Psoas muscle (tissue), 8 donors: ENCODE results near the gene CCDC191. TPM values are rescaled to one million over a fixed set of nuclear protein-coding genes. Genes with fewer than 3 reads are reported as not detected.

ENCODE experiments used
- ATAC-seq, 4 donors: fragments of 200-7000 bp; cut with Tn5 transposase; one replicate each; pipeline ENCODE4 v1.9.1; 2020; ENCODE audit warnings: moderate library complexity in 3 of 4, mild to moderate bottlenecking in 2 of 4
- DNase-seq, 2 donors: peaks; one replicate each; pipeline ENCODE4 v3.0.0-alpha.2; 2020
- H3K27ac ChIP-seq: fragments of 200-600 bp; one replicate; pipeline ENCODE4 v1.8.0; 2022
- H3K27me3 ChIP-seq, 3 donors: fragments of 200-600 bp in 1 of 3; one replicate each; pipeline versions ENCODE4 v1.6.1 to v1.8.0; 2013 to 2022; ENCODE audit warnings: low read length in 2 of 3, mild to moderate bottlenecking in 2 of 3, moderate library complexity in 1 of 3; ENCODE audit not compliant: insufficient read depth in 3 of 3
- H3K36me3 ChIP-seq, 2 donors: fragments of 200-600 bp in 1 of 2; one replicate each; pipeline versions ENCODE4 v1.6.1 to v1.8.0; 2013 to 2022; ENCODE audit warnings: low read depth in 1 of 2, mild to moderate bottlenecking in 1 of 2, moderate library complexity in 1 of 2; ENCODE audit not compliant: insufficient read depth in 1 of 2
- H3K4me1 ChIP-seq: fragments of 200-600 bp; one replicate; pipeline ENCODE4 v1.8.0; 2022
- H3K4me3 ChIP-seq: fragments of 200-600 bp; one replicate; pipeline ENCODE4 v1.8.0; 2022; ENCODE audit warnings: mild to moderate bottlenecking
- H3K9me3 ChIP-seq: fragments of 200-600 bp; one replicate; pipeline ENCODE4 v1.8.0; 2022
- WGBS, 3 donors: extraction: QIAGEN DNeasy Blood & Tissue Kit; methylation state at CpG; one replicate each; pipeline versions ENCODE4 v1.1.6 to v1.1.7; 2013; 5-methylcytosine and 5-hydroxymethylcytosine counted together
- intact Hi-C, 2 donors: fragments of 100-400 bp; cut with DNase I; formaldehyde crosslinking; loops; one replicate each; pipeline versions ENCODE4 v1.11.0 to v1.14.2; 2022
- polyA plus RNA-seq, 3 donors: library from polyadenylated mRNA; stranded (reverse); fragments of 200-250 nt; gene quantifications; one replicate each; pipeline ENCODE4 v1.2.3, GENCODE V29; 2013
- total RNA-seq, 4 donors: library from RNA; stranded (reverse); fragmentation: NEBNext Ultra II Directional in 2 of 4; extraction: Animal tissue kit (Norgen Biotek cat#: 25700) in 2 of 4; gene quantifications; one replicate each; pipeline versions ENCODE4 v1.2.1 to v1.2.4, GENCODE V29; 2021 to 2023
- TF ChIP-seq, protein P1 (sequence below): fragments of 200-600 bp; IDR thresholded peaks from one replicate; pipeline ENCODE4 v1.8.0; 2022; ENCODE audit warnings: antibody characterized with exemption
- donor health status: healthy with polysubstance abuse.
- donor health status: DM: no; HTN: no; CAD: no; lungs with moderate emphysema.
- donor health status: Bipolar disorder and iron deficiency.
- donor health status: healthy.
- donor health status: DM: yes; HTN: yes; CAD: no.
- donor health status: DM: no; HTN: no; CAD: no.
- donor health status: DM: no; HTN: no; CAD: no.
- donor health status: DM: yes; HTN: yes; CAD: no.

Gene CCDC191
- total and polyA plus RNA-seq, 7 donors = 0.34 to 1.2 (median 0.65) TPM

DNA sequence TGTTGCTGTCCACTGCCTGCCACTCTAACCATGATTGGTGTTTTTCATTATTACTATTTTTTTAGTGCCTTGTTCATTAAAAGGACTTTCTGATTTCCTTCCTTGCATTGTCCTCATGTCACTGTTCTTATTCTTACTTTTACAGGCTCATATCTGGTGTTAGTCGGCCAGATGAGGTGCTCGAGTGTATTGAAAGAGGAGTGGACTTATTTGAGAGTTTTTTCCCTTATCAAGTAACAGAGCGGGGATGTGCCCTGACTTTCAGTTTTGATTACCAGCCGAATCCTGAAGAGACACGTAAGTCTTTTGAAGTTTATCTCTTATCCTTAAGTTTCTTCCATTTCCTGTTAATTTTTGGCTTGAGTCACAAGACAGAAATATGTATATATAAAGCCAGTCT lies 23.4 kb upstream of the CCDC191 start:
- no peaks in the 10 kb centered on the region for H3K27me3 ChIP-seq
- intact Hi-C loops = no loop called here
- no peak overlapping the region for H3K27ac ChIP-seq
- 72 to 81% (median 81%) methylated on average over 5 of the region's 5 CpGs for WGBS, 3 donors
- no peaks in the 10 kb centered on the region for H3K9me3 ChIP-seq
- H3K4me3 ChIP-seq = no peak overlapping the region
- H3K4me1 ChIP-seq = no peaks in the 10 kb centered on the region
- ATAC-seq = no peak
- peaks cover 9 to 96% of the 10 kb centered on the region in 2 donors for H3K36me3 ChIP-seq
- TF ChIP-seq, protein P1, sequence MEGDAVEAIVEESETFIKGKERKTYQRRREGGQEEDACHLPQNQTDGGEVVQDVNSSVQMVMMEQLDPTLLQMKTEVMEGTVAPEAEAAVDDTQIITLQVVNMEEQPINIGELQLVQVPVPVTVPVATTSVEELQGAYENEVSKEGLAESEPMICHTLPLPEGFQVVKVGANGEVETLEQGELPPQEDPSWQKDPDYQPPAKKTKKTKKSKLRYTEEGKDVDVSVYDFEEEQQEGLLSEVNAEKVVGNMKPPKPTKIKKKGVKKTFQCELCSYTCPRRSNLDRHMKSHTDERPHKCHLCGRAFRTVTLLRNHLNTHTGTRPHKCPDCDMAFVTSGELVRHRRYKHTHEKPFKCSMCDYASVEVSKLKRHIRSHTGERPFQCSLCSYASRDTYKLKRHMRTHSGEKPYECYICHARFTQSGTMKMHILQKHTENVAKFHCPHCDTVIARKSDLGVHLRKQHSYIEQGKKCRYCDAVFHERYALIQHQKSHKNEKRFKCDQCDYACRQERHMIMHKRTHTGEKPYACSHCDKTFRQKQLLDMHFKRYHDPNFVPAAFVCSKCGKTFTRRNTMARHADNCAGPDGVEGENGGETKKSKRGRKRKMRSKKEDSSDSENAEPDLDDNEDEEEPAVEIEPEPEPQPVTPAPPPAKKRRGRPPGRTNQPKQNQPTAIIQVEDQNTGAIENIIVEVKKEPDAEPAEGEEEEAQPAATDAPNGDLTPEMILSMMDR = no peak
- DNase-seq = no peak

DNA sequence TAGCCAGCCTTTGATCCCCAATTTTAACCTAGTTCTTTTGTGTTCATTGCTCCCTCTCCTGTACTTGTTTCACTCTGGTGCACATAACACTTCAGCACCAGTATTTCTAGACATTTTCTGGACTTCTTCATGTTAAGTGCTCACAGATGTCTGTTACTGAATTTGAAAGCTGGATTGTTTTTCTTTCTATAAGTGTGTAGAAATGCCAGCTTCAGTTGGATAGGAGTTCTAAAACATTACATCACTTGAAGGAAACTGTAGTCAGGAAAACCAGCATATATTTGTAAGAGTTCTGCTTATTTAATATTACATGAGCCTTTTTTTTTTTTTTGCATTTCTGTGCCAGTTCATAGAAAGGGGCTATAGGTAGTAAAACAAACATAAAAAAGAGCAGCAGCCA lies 21.8 kb upstream of the CCDC191 start:
- no peaks in the 10 kb centered on the region for H3K4me1 ChIP-seq
- H3K4me3 ChIP-seq = no peak overlapping the region
- TF ChIP-seq, protein P1 = no peak
- no peak overlapping the region for H3K27ac ChIP-seq
- intact Hi-C loops = no loop called here
- H3K27me3 ChIP-seq = no peaks in the 10 kb centered on the region
- ATAC-seq (no peak), DNase-seq (no peak)
- H3K36me3 ChIP-seq = peaks cover 16 to 98% of the 10 kb centered on the region in 2 donors
- H3K9me3 ChIP-seq = no peaks in the 10 kb centered on the region

DNA sequence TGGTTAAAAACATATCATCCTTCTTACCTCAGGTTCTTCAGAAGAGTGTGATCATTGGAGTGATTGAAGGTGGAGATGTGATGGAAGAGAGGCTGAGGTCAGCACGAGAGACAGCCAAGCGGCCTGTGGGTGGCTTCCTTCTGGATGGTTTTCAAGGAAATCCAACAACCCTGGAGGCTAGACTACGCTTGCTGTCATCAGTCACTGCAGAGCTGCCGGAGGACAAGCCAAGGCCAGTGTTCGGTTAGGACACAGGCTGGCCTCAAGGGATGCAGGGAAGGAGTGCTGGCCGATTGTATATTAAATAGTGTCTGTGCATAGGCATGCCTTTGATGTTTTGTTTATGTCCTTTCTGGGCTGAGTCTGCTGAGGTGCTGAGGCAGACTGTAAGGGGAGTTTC lies 20.4 kb upstream of the CCDC191 start:
- no peak overlapping the region for H3K4me3 ChIP-seq
- H3K9me3 ChIP-seq = no peaks in the 10 kb centered on the region
- WGBS, 3 donors = 85 to 92% (median 88%) methylated on average over 6 of the region's 6 CpGs
- H3K27me3 ChIP-seq = no peaks in the 10 kb centered on the region
- no peaks in the 10 kb centered on the region for H3K4me1 ChIP-seq
- ATAC-seq = no peak
- intact Hi-C loops = no loop called here
- TF ChIP-seq, protein P1 = no peak
- H3K27ac ChIP-seq = no peak overlapping the region
- H3K36me3 ChIP-seq = peaks cover 14 to 100% of the 10 kb centered on the region in 2 donors
- DNase-seq = no peak

DNA sequence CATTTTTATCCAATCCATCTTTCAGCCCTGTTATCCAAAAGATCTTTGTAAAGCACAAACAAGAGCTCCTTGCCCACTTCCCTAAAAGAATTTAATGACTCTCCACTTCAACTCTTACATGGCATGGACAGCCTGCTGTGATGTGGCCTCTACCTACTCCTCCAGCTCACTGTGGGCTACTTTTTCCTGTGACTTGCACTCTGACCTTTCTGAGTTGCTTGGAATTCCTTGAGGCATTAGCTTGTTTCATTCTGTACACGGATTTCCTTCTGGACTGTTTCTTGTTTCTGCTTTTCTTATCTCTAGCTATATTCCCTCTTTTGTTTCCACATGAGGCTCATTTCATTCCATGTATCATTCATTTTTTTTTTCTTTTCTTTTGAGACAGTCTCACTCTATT lies 15.5 kb upstream of the CCDC191 start:
- TF ChIP-seq, protein P1 = no peak
- 30 to 53% (median 41%) methylated on average over 1 of the region's 1 CpG for WGBS, 3 donors
- intact Hi-C loops = no loop called here
- ATAC-seq (no peak), DNase-seq (no peak)
- Histone ChIP-seq H3K4me1 (no peaks in the 10 kb centered on the region), H3K4me3 (no peak overlapping the region), H3K27ac (no peak overlapping the region), H3K27me3 (no peaks in the 10 kb centered on the region), H3K9me3 (no peaks in the 10 kb centered on the region), H3K36me3 (peaks cover 15 to 99% of the 10 kb centered on the region in 2 donors)

DNA sequence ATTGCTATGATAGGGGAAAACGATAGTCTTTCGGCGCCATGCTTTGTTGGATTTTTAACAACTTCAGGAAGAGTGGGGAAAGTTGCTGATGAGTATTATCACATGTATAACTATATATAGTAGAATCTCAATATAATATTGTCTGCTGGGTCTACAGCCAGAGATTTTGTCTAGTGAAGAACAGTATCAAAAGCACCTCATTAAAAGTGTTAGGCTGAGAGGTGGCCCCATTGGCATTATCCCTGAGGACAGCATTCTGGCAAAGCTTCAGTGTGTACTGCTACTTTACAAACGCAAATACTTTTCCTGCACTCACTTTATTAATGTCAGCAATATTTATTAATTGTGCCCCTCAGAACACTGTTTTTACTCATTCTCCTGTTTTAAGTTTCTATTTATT lies 12.0 kb upstream of the CCDC191 start:
- peaks cover 12 to 83% of the 10 kb centered on the region in 2 donors for H3K36me3 ChIP-seq
- DNase-seq (no peak), ATAC-seq (no peak)
- H3K9me3 ChIP-seq = no peaks in the 10 kb centered on the region
- no peak overlapping the region for H3K27ac ChIP-seq
- TF ChIP-seq, protein P1 = no peak
- H3K27me3 ChIP-seq = no peaks in the 10 kb centered on the region
- no peak overlapping the region for H3K4me3 ChIP-seq
- intact Hi-C loops = no loop called here
- H3K4me1 ChIP-seq = no peaks in the 10 kb centered on the region
- 95 to 98% (median 97%) methylated on average over 4 of the region's 4 CpGs for WGBS, 3 donors
